NCI-H82 (cell line): ENCODE data around the gene PTPRM.
"Not testable (repeated sequence)": the region's sequence is repeated elsewhere in the genome, so short reads cannot be mapped to it uniquely, and the experiment has no call there.

Experiments
- DNase-seq: peaks from one replicate; lab custom pipeline; 2025; lab: John Stamatoyannopoulos, UW

The PTPRM gene

DNA sequence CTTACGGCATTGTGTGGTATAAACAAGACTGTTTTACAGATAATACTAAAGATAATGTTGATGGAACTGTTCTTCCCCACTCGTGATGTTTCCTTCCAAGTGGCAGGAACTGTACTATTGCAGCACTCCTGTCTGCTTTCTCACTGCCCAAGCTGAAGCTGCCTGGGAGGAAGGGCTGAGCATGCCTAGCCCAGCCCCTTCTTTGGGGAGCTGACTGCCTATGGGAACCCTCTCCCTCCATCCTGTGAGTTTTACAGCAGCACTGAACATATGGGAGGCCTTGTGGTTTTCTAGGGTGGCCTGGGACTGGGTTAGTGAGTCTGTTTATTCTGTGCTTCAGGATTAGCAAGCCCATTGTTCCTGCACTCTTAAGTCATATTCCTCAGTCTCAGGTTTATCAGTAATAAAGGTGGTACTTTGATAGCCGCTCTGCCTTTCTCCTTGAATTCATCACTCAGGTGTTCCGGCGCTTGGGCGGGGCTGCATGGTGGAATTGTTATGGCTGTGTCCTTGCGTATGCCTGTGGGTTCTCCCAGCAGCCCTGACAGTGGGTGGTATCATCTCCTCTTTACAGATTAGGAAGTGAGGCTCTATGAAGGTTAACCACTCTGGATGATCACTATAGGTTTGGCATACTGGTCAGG lies 379.7 kb downstream of the PTPRM start:
- peak; percentile 67 for DNase-seq

DNA sequence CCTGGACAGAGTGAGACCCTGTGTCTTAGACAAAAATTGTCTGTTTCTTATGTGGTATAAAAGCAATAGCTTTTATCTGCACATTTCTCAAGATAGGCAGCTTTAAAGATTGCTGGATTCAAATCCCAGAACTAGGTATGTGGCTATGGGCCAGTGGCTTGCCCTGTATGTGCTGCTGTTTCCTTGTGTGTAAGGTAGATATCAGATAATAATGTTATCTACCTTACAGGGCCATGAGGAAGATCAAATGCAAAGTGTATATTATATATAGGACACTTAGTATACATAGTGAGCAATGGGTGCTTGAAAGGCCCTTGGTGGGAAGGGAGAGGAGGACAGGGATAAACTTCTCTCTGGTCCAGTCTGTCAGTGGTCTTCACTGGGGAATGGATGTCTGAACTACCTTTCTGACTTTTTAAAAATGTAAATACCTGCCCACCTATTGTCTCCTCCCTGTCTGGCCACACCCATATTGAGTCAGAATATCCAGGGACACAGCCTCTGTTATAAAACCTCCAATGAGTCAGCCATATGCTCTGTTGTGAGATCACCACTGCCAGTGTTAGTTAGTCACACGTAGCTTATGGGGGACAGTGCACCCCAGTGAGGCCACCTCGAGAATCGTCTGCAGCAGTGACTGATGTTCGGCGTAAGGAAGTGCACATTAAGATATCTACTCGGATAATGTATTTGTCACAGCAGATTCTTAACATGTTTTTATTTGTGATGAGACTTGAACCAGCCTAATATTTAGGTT lies 383.4 kb downstream of the PTPRM start:
- DNase-seq, result no peak

DNA sequence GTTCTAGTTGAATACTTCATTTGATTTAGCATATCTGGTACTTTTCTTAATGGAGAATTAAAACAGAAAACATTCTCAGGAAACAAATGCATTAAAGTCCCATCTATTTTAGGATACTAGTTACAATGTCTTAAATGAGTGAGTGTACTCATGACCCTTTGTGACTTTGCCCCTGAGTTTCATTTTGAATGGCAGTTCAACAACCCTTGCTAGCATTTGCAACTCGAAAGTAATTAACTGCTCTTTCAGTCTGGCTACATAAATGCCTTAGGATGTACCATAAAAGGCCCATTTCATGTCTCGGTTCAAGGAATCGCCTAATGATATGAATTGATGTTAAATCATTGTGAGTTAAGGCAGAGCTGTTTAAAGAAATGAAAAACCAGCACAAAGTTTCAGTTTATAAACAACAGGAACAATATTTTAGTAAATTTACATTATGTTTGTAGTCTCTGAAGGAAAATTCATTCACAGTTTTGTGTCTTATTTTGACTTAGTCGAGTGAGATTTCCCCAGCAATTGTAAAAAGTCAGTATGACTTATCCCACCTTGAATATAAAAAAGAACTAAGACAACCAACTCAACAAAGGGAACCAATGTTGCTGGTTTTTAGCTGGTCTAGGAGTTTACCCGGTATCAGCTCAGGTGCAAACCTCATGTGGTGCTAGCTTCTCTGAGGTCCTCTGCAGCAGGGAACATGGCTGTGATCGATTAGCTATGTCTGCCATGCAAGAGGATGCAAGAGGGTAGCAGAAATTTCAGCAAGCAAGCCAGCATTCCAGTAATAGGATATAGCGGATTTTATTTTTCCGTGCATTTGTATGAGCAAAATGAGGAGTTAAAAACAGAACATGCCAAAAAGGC lies 386.2 kb downstream of the PTPRM start:
- no peak for DNase-seq

DNA sequence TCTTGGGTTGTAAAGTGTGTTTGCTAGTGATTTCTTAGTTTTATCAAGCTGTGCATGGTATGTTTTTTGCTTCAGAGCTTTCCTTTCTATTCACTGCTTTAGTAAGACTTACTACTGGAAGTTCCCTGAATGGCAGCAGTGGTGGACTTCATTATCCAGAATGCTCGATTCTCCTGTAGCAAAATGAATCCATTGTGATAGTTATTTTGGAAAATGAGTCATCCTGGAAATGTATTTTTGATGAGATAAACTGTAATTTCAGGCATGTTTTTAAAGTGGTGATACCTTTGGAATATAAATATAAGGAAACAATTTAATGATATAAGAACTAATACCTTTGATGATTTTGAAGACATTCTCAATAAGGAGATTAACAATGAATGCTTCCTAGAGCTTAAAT lies 387.1 kb downstream of the PTPRM start:
- DNase-seq, result no peak

DNA sequence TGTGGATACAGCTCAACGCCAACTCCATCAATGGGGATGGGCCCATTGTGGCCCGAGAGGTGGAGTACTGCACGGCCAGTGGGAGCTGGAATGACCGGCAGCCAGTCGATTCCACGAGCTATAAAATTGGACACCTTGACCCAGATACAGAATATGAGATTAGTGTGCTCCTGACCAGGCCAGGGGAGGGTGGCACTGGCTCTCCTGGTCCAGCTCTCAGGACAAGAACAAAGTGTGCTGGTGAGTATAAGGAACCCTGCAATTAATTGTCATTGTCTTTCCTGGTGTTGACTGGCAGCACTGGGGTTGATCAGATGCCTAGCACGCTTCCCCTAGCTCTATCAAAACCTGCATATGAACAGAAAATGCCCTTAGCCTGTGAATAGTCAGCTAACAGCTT lies 388.1 kb downstream of the PTPRM start:
- DNase-seq, result no peak

DNA sequence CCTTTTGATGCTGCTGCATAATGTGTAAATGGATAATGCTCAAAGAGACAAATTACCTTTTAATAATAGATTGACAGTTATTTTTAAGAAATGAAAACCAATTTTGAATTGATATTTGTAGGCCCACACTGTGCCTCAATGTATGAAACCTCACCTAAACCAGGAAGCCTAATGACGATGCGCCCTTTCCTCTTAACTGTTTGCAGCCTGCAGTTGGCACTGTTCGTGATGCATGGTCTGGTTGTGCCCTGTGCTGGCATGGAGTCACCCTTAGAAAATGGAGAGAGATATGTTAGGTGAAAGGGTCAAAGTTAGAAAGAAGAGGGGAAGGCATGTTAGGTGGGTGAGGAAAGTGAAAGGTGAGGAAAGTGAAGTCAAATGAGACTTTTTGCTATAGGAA lies 390.2 kb downstream of the PTPRM start:
- DNase-seq, result no peak

DNA sequence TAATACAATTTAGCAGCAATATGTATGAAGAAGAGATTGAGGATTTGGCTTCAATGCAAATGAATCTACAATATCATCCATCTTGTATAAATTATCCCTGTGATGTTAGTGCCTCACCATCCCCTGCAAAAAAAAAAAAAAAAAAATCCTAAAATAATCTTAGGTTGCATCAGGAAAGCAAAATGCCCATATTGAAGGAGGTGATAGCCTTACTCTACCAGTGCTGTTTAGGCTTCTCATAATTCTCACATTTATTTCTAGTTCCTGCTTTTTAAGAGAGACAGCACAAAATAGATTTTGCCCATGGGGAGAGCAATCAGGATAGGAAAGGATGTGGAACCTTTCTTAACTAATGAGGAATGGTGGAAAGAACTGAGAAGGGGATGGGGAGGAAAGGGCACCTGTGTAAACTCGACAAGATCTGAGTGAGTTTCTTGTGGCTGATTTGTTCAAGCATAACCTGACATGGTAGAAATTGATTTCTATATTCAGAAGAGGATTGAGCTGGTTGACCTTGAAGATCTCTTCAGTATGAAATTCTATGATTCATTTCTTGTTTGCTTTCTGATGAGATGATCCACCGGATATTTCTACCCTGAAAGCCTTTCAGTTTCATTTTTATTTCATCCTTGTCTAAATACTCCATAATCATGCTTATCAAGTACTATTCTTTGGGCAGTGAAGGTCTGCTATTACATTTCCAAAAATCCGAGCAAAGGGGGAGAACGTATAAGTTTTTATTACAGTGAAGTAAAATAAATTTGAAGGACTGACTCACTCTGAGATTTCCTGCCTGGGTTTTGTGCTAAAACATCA lies 391.2 kb downstream of the PTPRM start:
- DNase-seq, result no peak

DNA sequence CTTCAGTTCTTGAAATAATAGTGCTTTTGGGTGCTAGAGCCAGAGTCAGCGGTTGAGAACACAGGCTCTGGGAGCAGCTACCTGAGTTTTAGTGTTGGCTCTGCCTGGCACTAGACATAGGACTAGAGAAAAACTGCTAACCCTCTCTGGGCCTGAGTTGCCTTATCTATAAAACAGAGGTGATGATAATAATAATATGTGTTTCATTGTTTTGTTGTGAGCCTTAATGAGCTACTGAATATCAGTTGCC lies 391.7 kb downstream of the PTPRM start:
- no peak for DNase-seq

DNA sequence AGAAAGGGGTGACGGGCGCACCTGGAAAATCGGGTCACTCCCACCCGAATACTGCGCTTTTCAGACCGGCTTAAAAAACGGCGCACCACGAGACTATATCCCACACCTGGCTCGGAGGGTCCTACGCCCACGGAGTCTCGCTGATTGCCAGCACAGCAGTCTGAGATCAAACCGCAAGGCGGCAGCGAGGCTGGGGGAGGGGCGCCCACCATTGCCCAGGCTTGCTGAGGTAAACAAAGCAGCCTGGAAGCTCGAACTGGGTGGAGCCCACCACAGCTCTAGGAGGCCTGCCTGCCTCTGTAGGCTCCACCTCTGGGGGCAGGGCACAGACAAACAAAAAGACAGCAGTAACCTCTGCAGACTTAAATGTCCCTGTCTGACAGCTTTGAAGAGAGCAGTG lies 399.6 kb downstream of the PTPRM start:
- not testable (repeated sequence) for DNase-seq

DNA sequence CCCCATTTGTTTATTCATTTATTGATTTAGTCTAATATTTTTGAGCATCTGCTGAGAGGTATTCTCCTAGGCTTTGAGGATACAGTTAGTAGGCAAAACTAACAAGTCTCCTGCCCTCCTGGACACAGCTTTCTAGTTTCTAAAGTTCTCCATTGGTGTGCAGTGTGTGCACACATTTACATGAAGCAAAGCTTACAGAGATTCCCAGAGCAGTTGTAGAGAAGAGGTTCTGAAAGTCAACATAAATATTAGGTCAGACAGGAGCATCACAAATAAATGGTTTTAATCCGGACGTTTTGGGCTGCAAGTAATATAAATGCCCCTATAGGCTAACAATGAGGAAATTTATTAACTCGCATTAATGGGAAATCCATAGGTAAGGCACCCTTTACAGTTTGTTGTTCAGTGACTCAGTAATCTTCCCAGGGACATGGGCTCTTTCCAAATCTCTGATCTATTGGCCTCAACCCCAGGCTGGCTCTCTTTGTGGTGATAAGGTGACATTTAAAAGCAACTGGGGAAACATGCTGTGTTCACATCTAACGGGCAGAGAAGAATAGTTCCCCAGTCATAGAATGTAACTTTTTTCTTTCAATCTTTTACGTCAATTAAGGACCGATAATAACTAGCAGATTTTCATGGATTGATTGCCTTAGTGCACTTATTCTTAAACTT lies 407.2 kb downstream of the PTPRM start:
- no peak for DNase-seq

DNA sequence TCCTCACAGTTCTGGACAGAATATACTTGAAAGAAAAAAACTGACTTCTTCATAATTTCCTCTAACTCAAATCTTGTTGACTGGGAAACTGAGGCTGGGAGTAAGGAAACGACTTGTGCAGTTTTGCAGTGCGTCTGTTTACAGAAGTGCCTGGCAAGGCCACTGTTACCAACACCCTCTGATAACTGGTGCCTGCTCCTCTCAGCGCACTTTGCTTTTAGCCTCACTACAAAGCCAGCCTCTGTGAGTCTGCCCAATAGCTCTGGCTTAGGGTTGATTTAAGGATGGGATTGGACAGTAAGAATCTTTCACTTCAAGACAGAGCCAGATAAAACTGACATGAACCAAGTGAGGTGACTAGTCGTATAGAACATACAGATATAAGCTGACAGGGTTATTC lies 410.8 kb downstream of the PTPRM start:
- no peak for DNase-seq

DNA sequence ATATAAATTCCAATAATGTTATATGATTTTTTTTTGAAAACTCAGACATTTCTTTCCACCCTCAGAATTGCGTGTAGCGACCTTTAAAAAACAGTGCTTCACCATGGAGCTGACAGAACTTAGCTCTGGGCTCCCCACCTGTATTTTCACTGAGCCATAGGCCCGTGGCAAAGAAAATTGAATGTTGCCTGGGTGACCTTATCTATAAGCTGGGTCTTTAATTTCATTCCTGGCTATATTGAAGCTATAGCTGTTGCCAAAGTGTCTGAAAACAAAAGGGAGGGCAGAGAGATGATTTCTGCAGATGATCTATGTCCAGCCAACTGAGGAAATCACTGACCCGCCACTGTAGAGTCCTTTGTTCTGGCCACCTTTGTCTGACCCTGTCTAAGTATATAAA lies 411.7 kb downstream of the PTPRM start:
- DNase-seq, result no peak

DNA sequence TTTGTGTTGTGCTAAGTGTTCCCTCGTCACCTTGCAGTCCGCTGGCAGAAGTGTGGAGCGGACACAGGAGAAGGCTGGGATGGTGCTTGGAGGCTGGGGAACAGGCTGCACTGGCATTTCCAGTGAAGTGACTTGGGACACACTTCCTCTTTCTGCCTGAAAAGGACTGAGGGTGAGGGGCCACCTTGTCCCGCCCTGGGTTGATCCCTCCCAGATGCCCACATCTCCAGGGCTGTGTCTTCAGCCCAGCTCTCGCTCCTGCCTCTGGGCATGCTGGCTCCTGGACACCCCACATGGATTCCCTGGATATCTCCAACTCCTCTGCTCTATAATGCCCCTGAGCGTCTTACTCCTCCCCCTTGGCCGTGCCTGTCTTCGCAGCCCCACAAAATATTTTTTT lies 412.6 kb downstream of the PTPRM start:
- DNase-seq, result no peak

DNA sequence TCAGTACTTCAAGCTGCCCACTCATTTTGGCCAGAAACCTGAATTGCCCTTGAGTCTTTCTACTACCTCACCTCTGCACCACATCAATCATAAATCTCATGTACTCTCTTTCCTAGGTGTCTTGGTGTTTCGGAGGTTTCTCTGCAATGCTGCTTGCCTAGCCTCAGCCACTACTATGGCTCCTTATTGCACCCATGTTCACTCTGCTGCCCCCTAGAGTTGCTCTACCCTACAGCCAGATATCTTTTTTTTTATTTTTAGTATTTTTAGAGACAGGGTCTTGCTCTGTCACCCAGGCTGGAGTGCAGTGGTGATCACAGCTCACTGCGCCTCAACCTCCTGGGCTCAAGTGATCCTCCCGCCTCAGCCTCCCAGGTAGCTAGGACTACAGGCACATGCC lies 413.0 kb downstream of the PTPRM start:
- peak; percentile 25 for DNase-seq

DNA sequence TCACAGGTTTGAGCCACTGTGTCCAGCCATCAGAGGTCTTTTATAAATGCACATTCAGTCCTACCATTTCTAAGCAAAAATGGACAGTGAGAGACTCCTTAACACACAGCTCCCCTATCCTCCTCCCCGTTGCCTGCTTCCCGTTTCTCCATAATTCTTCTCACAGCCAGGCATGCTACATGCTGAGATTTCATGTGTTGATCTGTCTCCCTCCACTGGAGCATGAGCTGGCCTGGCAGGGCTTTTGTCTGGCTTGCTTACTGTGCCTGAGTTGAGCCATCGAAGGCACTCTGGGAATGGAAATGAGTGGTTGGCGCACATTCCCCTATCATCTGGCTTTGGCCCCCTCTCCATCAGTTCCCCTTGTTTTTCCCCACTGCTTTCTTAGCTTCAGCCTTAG lies 413.5 kb downstream of the PTPRM start:
- no peak for DNase-seq

DNA sequence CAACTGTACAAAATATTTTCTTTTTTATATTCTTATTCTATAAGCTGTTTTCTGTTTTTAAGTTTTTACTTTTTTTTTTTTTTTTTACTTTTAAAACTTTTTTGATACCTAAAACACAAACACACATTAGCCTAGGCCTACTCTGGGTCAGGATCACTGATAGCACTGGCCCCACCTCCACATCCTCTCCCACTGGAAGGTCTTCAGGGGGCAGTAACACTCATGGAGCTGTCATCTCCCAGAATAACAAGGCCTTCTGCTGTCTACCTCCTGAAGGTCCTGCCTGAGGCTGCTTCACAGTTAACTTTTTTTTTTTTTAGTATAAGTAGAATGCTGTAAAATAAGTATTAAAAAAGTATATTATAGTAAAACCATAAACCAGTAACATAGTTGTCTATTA lies 415.1 kb downstream of the PTPRM start:
- DNase-seq, result no peak

DNA sequence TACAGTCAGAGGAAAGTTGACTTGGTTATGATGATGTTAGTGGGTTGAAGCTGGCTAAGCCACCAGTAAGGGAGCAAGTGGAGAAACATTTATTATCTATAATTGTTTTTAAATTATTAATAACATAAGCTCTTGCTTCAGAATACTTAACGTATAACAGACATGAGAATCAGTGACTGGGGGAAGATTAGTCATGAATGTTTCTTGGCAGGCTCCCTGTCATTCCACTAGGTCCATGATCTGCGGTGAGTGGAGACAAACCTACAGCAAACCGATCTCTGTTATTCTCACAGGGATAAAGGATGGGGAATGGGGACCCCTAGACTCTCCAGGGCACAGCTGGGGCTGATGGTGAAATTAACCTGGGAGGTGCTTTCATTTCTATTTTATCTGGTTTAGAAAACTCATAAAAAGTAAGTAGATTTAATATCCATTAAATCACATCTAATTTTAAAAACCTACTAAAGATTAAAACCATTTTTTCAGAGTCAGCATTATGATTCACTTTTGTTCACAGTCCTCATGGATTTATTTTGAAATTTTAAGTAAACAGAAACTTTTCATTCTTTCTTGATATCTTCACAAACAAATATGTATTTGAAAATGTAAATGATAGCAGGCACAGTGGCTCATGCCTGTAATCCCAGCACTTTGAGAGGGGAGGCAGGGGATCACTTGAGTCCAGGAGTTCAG lies 420.3 kb downstream of the PTPRM start:
- peak; percentile 21 for DNase-seq

DNA sequence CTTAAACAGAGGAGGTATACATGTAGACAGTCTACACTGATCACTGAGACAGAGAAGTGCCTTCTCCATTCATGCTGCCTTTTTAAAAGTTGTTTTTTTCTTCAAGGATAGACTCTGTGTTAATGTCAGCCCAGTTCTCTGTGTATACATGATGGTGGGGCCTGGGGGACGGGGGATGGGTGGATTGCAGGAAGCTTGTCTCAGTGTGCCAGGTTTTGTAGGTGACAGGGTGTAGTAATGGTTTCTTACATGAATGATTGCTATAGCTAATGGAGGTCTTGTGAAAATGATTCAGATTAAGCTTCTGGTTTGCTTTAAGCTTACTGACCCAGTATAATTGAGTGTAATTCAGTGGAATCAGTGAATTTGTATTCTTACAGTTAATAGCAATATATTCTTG lies 423.6 kb downstream of the PTPRM start:
- no peak for DNase-seq

DNA sequence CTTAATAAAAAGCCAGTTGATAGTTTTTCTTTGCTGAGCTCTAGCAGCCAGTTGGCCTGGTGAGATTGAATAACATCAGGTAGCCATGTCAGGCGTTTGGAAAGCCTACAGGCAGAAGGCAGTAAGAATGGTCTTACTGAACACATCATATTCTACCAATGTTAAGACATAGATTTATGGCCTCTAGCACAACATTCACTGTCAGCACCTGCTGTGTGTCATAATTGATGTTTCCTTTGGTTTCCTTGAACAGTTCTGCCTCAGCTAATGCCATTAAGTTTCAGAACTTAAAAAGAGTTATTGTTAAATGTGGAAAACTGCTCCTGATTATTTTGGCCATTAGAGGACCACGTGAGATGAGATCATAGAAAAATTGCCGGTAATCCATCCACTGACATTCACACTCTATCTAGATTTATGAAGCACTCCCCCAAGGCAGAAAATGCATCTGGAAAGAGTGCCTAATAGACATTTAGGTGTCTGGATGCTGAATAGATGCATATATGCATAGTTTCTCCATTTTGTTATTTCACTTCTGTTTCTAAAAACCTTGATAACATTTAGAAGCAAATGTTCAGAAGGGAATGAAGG lies 434.7 kb downstream of the PTPRM start:
- DNase-seq, result no peak

DNA sequence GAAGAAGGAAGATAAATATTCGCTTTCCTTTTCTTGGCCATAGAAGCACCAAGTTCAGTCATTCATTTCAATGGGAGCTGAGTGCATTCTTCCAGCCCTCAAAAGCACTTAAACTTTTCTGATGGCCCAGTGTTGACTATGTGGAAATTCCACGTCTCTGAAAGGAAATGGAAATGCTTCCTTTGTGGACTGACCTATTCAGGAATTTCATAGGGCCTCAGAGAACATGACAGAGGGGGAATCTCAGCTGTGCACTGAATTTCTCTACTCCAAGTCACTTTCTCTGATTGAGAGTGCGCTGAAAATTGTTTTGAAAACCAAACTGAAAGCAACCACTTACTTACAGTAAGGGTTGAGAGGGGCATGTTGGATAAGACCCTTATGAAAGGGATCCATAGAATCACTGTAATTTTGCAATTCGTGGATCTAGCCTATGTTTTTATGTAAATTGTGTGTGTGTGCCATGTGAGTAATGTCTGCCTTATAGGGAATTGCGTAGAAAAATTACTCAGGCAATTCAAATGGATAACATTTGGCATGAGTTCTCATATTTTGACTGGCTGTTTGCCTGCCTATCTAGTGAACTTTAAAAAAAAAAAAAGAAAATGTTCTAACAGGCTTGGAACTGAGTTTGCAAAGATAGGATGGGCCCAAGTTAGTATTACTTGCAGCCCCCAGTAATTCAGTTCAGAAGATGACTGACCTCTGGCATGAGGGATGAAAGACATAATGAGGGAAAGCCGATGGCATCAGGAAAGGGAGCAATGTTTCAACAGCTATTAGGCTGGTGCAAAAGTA lies 437.0 kb downstream of the PTPRM start:
- no peak for DNase-seq
